Epithelial cell of proximal tubule (primary cell): ENCODE results near the gene TRAF5. TPM values are rescaled to one million over a fixed set of nuclear protein-coding genes. Genes with fewer than 3 reads are reported as not detected.
A peak's percentile ranks its signal among the peaks of the same experiment; 100 is the strongest.

ENCODE experiments used
- DNase-seq: peaks from one replicate; pipeline ENCODE4 v3.0.0-alpha.2; 2011; ENCODE audit warnings: low read depth
- H3K4me3 ChIP-seq: 2 replicates; pipeline ENCODE4 v1.5.1; 2011; ENCODE audit warnings: low read depth, mild to moderate bottlenecking, low read length
- total RNA-seq: library from RNA; depleted of rRNA; stranded (reverse); fragments of >200 nt; gene quantifications from 2 replicates; pipeline ENCODE4 v1.2.3, GENCODE V29; 2015
- TF ChIP-seq, protein P1 (sequence below): conservative IDR thresholded peaks from 2 replicates; pipeline ENCODE4 v1.5.1; 2012; ENCODE audit warnings: low read depth, mild to moderate bottlenecking, low read length

Gene TRAF5
- total RNA-seq, 1 donor from 2014 or later: 6.4 TPM

DNA sequence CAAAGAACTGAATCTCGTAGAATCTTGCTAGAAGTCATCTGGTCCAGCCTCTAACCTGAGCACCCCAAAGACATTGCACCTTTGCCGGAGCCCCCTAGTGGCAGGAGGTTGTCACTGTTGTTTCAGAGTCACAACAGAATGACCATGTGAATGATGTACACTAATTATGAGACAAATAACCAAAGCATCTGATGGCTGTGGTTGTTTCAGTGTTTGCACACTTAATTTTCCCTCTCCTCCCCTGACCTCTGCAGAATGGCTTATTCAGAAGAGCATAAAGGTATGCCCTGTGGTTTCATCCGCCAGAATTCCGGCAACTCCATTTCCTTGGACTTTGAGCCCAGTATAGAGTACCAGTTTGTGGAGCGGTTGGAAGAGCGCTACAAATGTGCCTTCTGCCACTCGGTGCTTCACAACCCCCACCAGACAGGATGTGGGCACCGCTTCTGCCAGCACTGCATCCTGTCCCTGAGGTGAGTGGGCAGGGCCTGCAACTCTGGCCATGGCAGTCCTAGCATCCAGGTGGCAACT lies 26.4 kb downstream of the TRAF5 start:
- H3K4me3 ChIP-seq: no peak overlapping the region
- TF ChIP-seq, protein P1, sequence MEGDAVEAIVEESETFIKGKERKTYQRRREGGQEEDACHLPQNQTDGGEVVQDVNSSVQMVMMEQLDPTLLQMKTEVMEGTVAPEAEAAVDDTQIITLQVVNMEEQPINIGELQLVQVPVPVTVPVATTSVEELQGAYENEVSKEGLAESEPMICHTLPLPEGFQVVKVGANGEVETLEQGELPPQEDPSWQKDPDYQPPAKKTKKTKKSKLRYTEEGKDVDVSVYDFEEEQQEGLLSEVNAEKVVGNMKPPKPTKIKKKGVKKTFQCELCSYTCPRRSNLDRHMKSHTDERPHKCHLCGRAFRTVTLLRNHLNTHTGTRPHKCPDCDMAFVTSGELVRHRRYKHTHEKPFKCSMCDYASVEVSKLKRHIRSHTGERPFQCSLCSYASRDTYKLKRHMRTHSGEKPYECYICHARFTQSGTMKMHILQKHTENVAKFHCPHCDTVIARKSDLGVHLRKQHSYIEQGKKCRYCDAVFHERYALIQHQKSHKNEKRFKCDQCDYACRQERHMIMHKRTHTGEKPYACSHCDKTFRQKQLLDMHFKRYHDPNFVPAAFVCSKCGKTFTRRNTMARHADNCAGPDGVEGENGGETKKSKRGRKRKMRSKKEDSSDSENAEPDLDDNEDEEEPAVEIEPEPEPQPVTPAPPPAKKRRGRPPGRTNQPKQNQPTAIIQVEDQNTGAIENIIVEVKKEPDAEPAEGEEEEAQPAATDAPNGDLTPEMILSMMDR: peak; percentile 85
- DNase-seq: no peak

DNA sequence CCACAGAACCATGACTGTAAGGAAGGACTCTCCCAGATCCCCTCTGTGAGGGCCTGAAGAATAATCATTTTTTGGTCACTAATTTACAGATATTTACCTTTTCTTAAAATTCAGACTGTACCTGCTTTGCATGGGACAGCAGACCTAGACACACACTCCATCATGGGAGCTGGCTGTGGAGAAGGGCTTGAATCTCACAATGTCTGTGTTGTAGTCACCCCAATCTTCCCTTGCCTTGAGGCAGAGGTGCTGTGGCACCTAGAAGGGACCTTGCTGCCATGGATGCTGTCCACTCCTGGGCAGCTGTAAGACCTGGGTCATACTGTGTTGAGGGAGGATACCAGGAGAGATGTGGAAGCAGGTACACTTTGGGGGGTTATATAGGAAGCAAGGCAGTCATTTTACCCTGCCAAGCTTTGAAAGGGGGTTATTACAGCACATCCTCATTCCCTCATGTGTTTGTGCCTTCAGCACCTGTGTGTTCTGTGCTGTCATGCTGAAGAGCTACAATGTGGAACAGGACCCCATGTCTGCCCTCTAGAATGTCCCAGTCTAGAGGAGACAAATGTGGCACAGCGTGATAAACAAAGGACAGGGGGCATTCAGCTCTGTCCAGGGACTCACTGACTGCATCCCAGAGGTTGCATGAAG lies 27.1 kb downstream of the TRAF5 start:
- TF ChIP-seq, protein P1: no peak
- no peak for DNase-seq
- H3K4me3 ChIP-seq: no peak overlapping the region

DNA sequence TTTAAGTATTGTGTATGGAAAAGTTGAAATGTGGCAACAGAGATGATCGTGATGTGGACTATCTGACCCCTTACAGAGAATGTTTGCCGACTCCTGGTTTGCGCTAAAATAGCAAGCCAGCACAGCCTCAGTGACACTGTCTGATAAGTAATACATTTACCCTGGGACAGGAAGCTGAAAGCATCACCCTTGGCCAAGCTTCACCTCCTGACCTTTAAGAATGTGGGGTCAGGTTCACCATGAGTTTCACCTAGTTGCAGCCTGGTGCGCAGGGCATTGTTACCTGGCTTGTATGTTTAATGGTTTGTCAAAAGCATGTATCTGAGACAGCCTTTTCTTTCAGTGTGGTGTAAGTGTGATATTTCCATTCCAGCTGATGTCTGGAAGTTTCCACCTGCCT lies 29.2 kb downstream of the TRAF5 start:
- no peak overlapping the region for H3K4me3 ChIP-seq
- no peak for DNase-seq
- TF ChIP-seq, protein P1: no peak

DNA sequence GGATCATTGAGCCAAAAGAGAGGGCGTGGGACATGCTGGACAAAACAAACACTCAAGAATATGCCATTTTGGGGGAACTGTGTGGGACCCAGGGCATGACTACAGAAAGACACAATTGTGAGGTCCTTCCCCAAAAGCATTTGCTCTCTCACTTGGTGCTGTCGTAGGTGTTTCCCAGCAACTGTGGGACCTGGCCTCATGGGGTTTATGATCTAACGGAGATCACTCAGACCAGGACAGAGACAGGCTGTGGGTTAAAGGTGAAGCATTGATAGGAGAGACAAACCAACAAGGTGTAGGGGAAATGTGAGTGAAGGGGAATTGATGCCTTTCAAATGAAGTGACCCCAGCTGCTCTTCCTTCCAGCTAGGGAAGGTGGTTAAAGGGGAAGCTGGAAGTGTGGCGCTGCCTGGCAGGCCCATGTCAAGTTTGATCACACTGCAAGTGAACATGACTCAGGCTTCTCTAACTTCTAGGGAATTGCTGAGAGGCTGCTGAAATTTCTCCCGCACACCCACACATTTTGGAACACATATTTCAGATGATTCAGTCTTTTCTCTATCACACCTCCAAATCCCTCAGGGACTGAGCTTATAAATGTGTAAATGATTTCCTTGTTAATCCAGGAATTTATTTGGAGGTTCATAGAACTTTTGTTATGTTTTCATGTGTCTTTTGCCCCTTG lies 30.2 kb downstream of the TRAF5 start:
- DNase-seq: no peak

DNA sequence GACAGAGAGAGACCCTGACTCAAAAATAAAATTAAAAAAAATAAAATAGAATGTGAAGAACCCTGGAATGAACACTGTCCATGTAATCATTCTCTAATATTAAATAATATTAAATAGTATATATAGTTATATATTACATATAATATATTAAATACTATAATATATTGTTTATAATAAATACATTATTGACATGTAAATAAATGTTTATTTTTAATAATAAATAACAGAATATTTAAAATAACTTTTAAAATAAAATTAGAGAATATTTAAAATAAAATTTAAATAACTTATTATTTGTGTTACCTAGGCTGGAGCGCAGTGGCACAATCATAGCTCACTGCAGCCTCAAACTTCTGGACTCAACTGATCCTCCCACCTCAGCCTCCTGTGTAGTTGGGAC lies 32.1 kb downstream of the TRAF5 start:
- no peak overlapping the region for H3K4me3 ChIP-seq
- no peak for DNase-seq
- TF ChIP-seq, protein P1: no peak

More for the DNA sequence above, 30.2 kb downstream of the TRAF5 start:
- no peak overlapping the region for H3K4me3 ChIP-seq
- TF ChIP-seq, protein P1: no peak

DNA sequence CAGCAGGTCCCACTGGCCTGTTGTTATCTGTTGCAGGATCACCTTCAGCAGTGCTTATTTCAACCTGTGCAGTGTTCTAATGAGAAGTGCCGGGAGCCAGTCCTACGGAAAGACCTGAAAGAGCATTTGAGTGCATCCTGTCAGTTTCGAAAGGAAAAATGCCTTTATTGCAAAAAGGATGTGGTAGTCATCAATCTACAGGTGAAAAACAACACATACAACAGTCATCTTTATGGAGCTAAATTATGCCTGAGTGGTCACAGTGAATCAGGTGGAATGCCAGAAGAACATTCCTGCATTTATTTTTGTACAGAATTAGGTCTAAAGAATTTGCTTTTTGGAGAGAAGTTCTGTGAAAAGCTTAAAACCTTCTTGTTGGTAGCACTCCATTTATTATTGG lies 33.2 kb downstream of the TRAF5 start:
- no peak overlapping the region for H3K4me3 ChIP-seq
- DNase-seq: no peak
- TF ChIP-seq, protein P1: no peak
